Gastroesophageal sphincter (tissue), 3 donors: Measurements from ENCODE around the gene CEP44.

ENCODE experiments used
- CTCF ChIP-seq, 4 experiments: fragments of 200-600 bp in 2 of 4; fragments of 450-650 bp in 2 of 4; sonication (generic) in 1 of 4; IDR thresholded peaks; one replicate each; pipeline ENCODE4 v1.5.1; 2017 to 2019; ENCODE audit warnings: antibody characterized with exemption in 4 of 4, mild to moderate bottlenecking in 2 of 4, moderate library complexity in 2 of 4
- EP300 ChIP-seq: sonication (generic); formaldehyde crosslinking; IDR thresholded peaks from one replicate; pipeline ENCODE4 v1.6.1; 2017; ENCODE audit warnings: antibody characterized with exemption, mild to moderate bottlenecking
- POLR2AphosphoS5 ChIP-seq: sonication (generic); formaldehyde crosslinking; IDR thresholded peaks from one replicate; pipeline ENCODE4 v1.6.1; 2017; ENCODE audit warnings: antibody characterized with exemption

GRCh38 chr4:174378951-174379350 is 95.2 kb downstream of the CEP44 start:
- TF ChIP-seq POLR2AphosphoS5 (no peak), CTCF (IDR thresholded peaks at IDR 0.05) (no peak), EP300 (no peak)
